ENCODE data around the gene TMSB4X.

Gene TMSB4X

DNA sequence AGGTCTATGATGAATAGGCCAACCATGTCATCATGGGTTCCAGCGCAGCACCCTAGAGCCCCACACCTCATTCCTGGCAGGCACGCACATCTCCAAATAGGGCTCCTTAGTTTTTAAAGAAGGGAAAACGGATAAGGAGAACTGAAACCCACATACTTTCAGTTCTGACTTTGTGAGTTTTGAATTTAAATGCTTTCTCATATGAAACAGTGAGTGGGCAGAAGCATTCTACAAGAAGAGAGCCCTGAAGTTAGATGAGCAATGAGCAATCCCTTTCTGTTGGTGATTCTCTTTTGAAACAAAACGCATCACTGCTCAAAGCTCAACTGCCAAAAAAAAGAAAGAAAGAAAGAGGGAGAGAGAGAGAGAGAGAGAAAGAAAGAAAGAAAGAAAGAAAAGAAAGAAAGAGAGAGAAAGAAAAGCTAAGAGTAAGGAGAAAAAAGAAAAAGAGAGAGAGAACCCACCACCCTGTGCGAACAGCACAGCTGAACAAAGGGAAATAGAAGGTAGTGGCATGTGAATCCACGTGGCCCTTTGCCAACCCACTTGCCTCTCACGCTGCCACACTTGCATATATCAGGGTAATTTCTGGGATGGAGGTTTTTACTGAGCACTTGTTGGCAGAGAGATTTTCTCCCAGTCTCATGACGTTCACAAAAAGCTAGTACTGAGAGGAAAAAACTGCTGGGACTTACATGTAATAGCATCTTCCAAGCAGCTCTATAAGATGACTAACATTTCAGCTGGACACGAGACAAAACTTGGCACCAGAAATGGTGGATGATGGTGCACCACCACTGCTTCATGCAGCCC is 31.0 kb downstream of the TMSB4X start:
- no peak overlapping the region for H3K4ac ChIP-seq (ENCODE audit: low read length)
- H4K91ac ChIP-seq (ENCODE audit: low read depth, low read length, poor library complexity): no peak overlapping the region
- no peak for DNase-seq (ENCODE audit: low spot score)
- H3K36me3 ChIP-seq (replicated peaks in 1 of 2; ENCODE audit: control insufficient read depth in 2 of 2, insufficient read depth in 2 of 2, low read length in 2 of 2): no peaks in the 10 kb centered on the region
- H3K14ac ChIP-seq (ENCODE audit: low read length): no peak overlapping the region
- no peak overlapping the region for H2BK15ac ChIP-seq (ENCODE audit: low read length)
- no CpG with 5 or more reads among the region's 9 CpGs for WGBS, 2 donors (ENCODE audit: extremely low coverage in 2 of 2, insufficient read length in 2 of 2, insufficient replicate concordance in 1 of 2)
- no peak overlapping the region for H3K4me3 ChIP-seq (ENCODE audit: low read length in 2 of 2)
- no peak overlapping the region for H3K4me2 ChIP-seq (ENCODE audit: insufficient read depth, low read length, poor library complexity, severe bottlenecking)
- no peak overlapping the region for H3K27ac ChIP-seq (replicated peaks; ENCODE audit: low read length)
- H4K8ac ChIP-seq (ENCODE audit: low read depth, low read length): no peak overlapping the region
- H2BK12ac ChIP-seq (ENCODE audit: low read length): no peak overlapping the region
- H3K9me3 ChIP-seq (replicated peaks in 1 of 2; ENCODE audit: control insufficient read depth in 2 of 2, insufficient read depth in 1 of 2, low read depth in 1 of 2, low read length in 2 of 2): no peaks in the 10 kb centered on the region
- no peak overlapping the region for H3K18ac ChIP-seq (ENCODE audit: low read length)
- no peak overlapping the region for H2AK5ac ChIP-seq (ENCODE audit: low read depth, low read length)
- no peak overlapping the region for H2BK120ac ChIP-seq (ENCODE audit: low read depth, low read length)
- no peaks in the 10 kb centered on the region for H3K27me3 ChIP-seq (ENCODE audit: control insufficient read depth in 3 of 3, insufficient read depth in 3 of 3, low read depth in 1 of 3, low read length in 3 of 3)
- peaks cover 0 to 14% of the 10 kb centered on the region in 2 donors for H3K4me1 ChIP-seq (ENCODE audit: control insufficient read depth in 2 of 2, insufficient read depth in 1 of 2, low read depth in 1 of 2, low read length in 2 of 2)
- H2AFZ ChIP-seq (ENCODE audit: low read length): no peak overlapping the region
- no peak overlapping the region for H3K23ac ChIP-seq (ENCODE audit: low read depth, low read length, poor library complexity)
- H2BK5ac ChIP-seq (ENCODE audit: low read length): no peak overlapping the region
- no peak overlapping the region for H3K9ac ChIP-seq (ENCODE audit: low read depth, low read length, poor library complexity)
- no peaks in the 10 kb centered on the region for H3K79me1 ChIP-seq (ENCODE audit: low read depth, low read length)

GRCh38 chrX:13007519-13008188 is 32.7 kb downstream of the TMSB4X start:
- Histone ChIP-seq H4K8ac (ENCODE audit: low read depth, low read length) (no peak overlapping the region), H3K4me2 (ENCODE audit: insufficient read depth, low read length, poor library complexity, severe bottlenecking) (no peak overlapping the region), H2AFZ (ENCODE audit: low read length) (peak overlapping the region; percentile 6), H3K4me3 (ENCODE audit: low read length in 2 of 2) (no peak overlapping the region), H2BK5ac (ENCODE audit: low read length) (no peak overlapping the region), H2BK12ac (ENCODE audit: low read length) (no peak overlapping the region), H3K79me1 (ENCODE audit: low read depth, low read length) (no peaks in the 10 kb centered on the region), H3K4me1 (ENCODE audit: control insufficient read depth in 2 of 2, insufficient read depth in 1 of 2, low read depth in 1 of 2, low read length in 2 of 2) (peaks cover 0 to 9% of the 10 kb centered on the region in 2 donors), H3K27ac (replicated peaks; ENCODE audit: low read length) (no peak overlapping the region), H3K14ac (ENCODE audit: low read length) (no peak overlapping the region), H2AK5ac (ENCODE audit: low read depth, low read length) (no peak overlapping the region), H3K36me3 (replicated peaks in 1 of 2; ENCODE audit: control insufficient read depth in 2 of 2, insufficient read depth in 2 of 2, low read length in 2 of 2) (no peaks in the 10 kb centered on the region), H3K27me3 (ENCODE audit: control insufficient read depth in 3 of 3, insufficient read depth in 3 of 3, low read depth in 1 of 3, low read length in 3 of 3) (no peaks in the 10 kb centered on the region), H3K18ac (ENCODE audit: low read length) (no peak overlapping the region), H3K9me3 (replicated peaks in 1 of 2; ENCODE audit: control insufficient read depth in 2 of 2, insufficient read depth in 1 of 2, low read depth in 1 of 2, low read length in 2 of 2) (no peaks in the 10 kb centered on the region), H2BK120ac (ENCODE audit: low read depth, low read length) (no peak overlapping the region), H3K9ac (ENCODE audit: low read depth, low read length, poor library complexity) (no peak overlapping the region), H4K91ac (ENCODE audit: low read depth, low read length, poor library complexity) (no peak overlapping the region), H3K23ac (ENCODE audit: low read depth, low read length, poor library complexity) (no peak overlapping the region), H3K4ac (ENCODE audit: low read length) (no peak overlapping the region), H2BK15ac (ENCODE audit: low read length) (no peak overlapping the region)
- DNase-seq (ENCODE audit: low spot score): no peak
- no CpG with 5 or more reads among the region's 2 CpGs for WGBS, 2 donors (ENCODE audit: extremely low coverage in 2 of 2, insufficient read length in 2 of 2, insufficient replicate concordance in 1 of 2)

- Histone ChIP-seq H3K4ac (ENCODE audit: low read length) (no peak overlapping the region), H3K4me3 (ENCODE audit: low read length in 2 of 2) (no peak overlapping the region), H3K4me1 (ENCODE audit: control insufficient read depth in 2 of 2, insufficient read depth in 1 of 2, low read depth in 1 of 2, low read length in 2 of 2) (peaks cover 0 to 9% of the 10 kb centered on the region in 2 donors), H3K36me3 (replicated peaks in 1 of 2; ENCODE audit: control insufficient read depth in 2 of 2, insufficient read depth in 2 of 2, low read length in 2 of 2) (no peaks in the 10 kb centered on the region), H2BK15ac (ENCODE audit: low read length) (no peak overlapping the region), H4K8ac (ENCODE audit: low read depth, low read length) (no peak overlapping the region), H3K27ac (replicated peaks; ENCODE audit: low read length) (no peak overlapping the region), H3K9ac (ENCODE audit: low read depth, low read length, poor library complexity) (no peak overlapping the region), H2AFZ (ENCODE audit: low read length) (peak overlapping the region; percentile 6), H4K91ac (ENCODE audit: low read depth, low read length, poor library complexity) (no peak overlapping the region), H2BK12ac (ENCODE audit: low read length) (no peak overlapping the region), H3K27me3 (ENCODE audit: control insufficient read depth in 3 of 3, insufficient read depth in 3 of 3, low read depth in 1 of 3, low read length in 3 of 3) (no peaks in the 10 kb centered on the region), H2BK5ac (ENCODE audit: low read length) (no peak overlapping the region), H2AK5ac (ENCODE audit: low read depth, low read length) (no peak overlapping the region), H3K79me1 (ENCODE audit: low read depth, low read length) (no peaks in the 10 kb centered on the region), H3K9me3 (replicated peaks in 1 of 2; ENCODE audit: control insufficient read depth in 2 of 2, insufficient read depth in 1 of 2, low read depth in 1 of 2, low read length in 2 of 2) (no peaks in the 10 kb centered on the region), H3K23ac (ENCODE audit: low read depth, low read length, poor library complexity) (no peak overlapping the region), H2BK120ac (ENCODE audit: low read depth, low read length) (no peak overlapping the region), H3K18ac (ENCODE audit: low read length) (no peak overlapping the region), H3K4me2 (ENCODE audit: insufficient read depth, low read length, poor library complexity, severe bottlenecking) (no peak overlapping the region), H3K14ac (ENCODE audit: low read length) (no peak overlapping the region)
- DNase-seq (ENCODE audit: low spot score): no peak
- no CpG with 5 or more reads among the region's 2 CpGs for WGBS, 2 donors (ENCODE audit: extremely low coverage in 2 of 2, insufficient read length in 2 of 2, insufficient replicate concordance in 1 of 2)
Observed at GRCh38 chrX:13008189-13008533, 33.3 kb downstream of the TMSB4X start.

GRCh38 chrX:13008851-13009250 is 33.9 kb downstream of the TMSB4X start:
- no peak overlapping the region for H3K27ac ChIP-seq (replicated peaks; ENCODE audit: low read length)
- H2BK120ac ChIP-seq (ENCODE audit: low read depth, low read length): no peak overlapping the region
- no peaks in the 10 kb centered on the region for H3K36me3 ChIP-seq (replicated peaks in 1 of 2; ENCODE audit: control insufficient read depth in 2 of 2, insufficient read depth in 2 of 2, low read length in 2 of 2)

More at GRCh38 chrX:13008851-13009250, 33.9 kb downstream of the TMSB4X start:
- H3K23ac ChIP-seq (ENCODE audit: low read depth, low read length, poor library complexity): no peak overlapping the region
- no peak overlapping the region for H3K18ac ChIP-seq (ENCODE audit: low read length)
- H3K9ac ChIP-seq (ENCODE audit: low read depth, low read length, poor library complexity): no peak overlapping the region
- DNase-seq (ENCODE audit: low spot score): no peak
- H2AFZ ChIP-seq (ENCODE audit: low read length): no peak overlapping the region
- no peaks in the 10 kb centered on the region for H3K79me1 ChIP-seq (ENCODE audit: low read depth, low read length)
- no peaks in the 10 kb centered on the region for H3K9me3 ChIP-seq (replicated peaks in 1 of 2; ENCODE audit: control insufficient read depth in 2 of 2, insufficient read depth in 1 of 2, low read depth in 1 of 2, low read length in 2 of 2)
- H3K4me2 ChIP-seq (ENCODE audit: insufficient read depth, low read length, poor library complexity, severe bottlenecking): no peak overlapping the region
- H2BK15ac ChIP-seq (ENCODE audit: low read length): no peak overlapping the region
- H4K91ac ChIP-seq (ENCODE audit: low read depth, low read length, poor library complexity): no peak overlapping the region
- no peaks in the 10 kb centered on the region for H3K27me3 ChIP-seq (ENCODE audit: control insufficient read depth in 3 of 3, insufficient read depth in 3 of 3, low read depth in 1 of 3, low read length in 3 of 3)
- no peak overlapping the region for H3K14ac ChIP-seq (ENCODE audit: low read length)
- no peak overlapping the region for H3K4me3 ChIP-seq (ENCODE audit: low read length in 2 of 2)
- no peak overlapping the region for H3K4ac ChIP-seq (ENCODE audit: low read length)
- no peak overlapping the region for H2BK12ac ChIP-seq (ENCODE audit: low read length)
- no peak overlapping the region for H4K8ac ChIP-seq (ENCODE audit: low read depth, low read length)
- H3K4me1 ChIP-seq (ENCODE audit: control insufficient read depth in 2 of 2, insufficient read depth in 1 of 2, low read depth in 1 of 2, low read length in 2 of 2): peaks cover 3 to 9% of the 10 kb centered on the region in 2 donors
- no peak overlapping the region for H2BK5ac ChIP-seq (ENCODE audit: low read length)
- no peak overlapping the region for H2AK5ac ChIP-seq (ENCODE audit: low read depth, low read length)
- no CpG with 5 or more reads among the region's 3 CpGs for WGBS, 2 donors (ENCODE audit: extremely low coverage in 2 of 2, insufficient read length in 2 of 2, insufficient replicate concordance in 1 of 2)

Data from neuronal stem cell (in vitro differentiated cells).